Measurements from ENCODE around the gene GLI1.

DNA sequence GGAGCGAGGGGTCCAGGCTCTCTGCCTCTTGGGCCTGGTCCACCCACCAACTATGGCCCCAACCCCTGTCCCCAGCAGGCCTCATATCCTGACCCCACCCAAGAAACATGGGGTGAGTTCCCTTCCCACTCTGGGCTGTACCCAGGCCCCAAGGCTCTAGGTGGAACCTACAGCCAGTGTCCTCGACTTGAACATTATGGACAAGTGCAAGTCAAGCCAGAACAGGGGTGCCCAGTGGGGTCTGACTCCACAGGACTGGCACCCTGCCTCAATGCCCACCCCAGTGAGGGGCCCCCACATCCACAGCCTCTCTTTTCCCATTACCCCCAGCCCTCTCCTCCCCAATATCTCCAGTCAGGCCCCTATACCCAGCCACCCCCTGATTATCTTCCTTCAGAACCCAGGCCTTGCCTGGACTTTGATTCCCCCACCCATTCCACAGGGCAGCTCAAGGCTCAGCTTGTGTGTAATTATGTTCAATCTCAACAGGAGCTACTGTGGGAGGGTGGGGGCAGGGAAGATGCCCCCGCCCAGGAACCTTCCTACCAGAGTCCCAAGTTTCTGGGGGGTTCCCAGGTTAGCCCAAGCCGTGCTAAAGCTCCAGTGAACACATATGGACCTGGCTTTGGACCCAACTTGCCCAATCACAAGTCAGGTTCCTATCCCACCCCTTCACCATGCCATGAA lies 11.5 kb downstream of the GLI1 start:
- TF ChIP-seq, protein P1, sequence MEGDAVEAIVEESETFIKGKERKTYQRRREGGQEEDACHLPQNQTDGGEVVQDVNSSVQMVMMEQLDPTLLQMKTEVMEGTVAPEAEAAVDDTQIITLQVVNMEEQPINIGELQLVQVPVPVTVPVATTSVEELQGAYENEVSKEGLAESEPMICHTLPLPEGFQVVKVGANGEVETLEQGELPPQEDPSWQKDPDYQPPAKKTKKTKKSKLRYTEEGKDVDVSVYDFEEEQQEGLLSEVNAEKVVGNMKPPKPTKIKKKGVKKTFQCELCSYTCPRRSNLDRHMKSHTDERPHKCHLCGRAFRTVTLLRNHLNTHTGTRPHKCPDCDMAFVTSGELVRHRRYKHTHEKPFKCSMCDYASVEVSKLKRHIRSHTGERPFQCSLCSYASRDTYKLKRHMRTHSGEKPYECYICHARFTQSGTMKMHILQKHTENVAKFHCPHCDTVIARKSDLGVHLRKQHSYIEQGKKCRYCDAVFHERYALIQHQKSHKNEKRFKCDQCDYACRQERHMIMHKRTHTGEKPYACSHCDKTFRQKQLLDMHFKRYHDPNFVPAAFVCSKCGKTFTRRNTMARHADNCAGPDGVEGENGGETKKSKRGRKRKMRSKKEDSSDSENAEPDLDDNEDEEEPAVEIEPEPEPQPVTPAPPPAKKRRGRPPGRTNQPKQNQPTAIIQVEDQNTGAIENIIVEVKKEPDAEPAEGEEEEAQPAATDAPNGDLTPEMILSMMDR (IDR thresholded peaks at IDR 0.05; ENCODE audit: low read depth, low read length) = no peak
- no peak for TF ChIP-seq EZH2phosphoT487 (IDR thresholded peaks at IDR 0.05; ENCODE audit: low read depth)
